CD14-positive monocyte (primary cell): Measurements from ENCODE around the gene WDFY4. TPM values are rescaled to one million over a fixed set of nuclear protein-coding genes. Genes with fewer than 3 reads are reported as not detected.

Experiments used
- DNase-seq, 3 donors: peaks; one replicate each; pipeline ENCODE4 v3.0.0-alpha.2; 2011 to 2022
- H2AFZ ChIP-seq: 2 replicates; pipeline ENCODE4 v1.6.0; 2012; ENCODE audit warnings: mild to moderate bottlenecking, low read depth, low read length, inconsistent platforms; ENCODE audit not compliant: insufficient read depth, poor library complexity, severe bottlenecking
- H3K27ac ChIP-seq, 2 donors: 1 replicate in 1 of 2; 2 replicates in 1 of 2; pipeline ENCODE4 v1.5.1; 2012 to 2013; ENCODE audit warnings: low read length in 2 of 2, control low read depth in 1 of 2, inconsistent platforms in 1 of 2, low read depth in 1 of 2, mild to moderate bottlenecking in 1 of 2
- H3K27me3 ChIP-seq, 2 donors: one replicate each; pipeline versions ENCODE4 v1.6.0 to v1.6.1; 2011 to 2013; ENCODE audit warnings: low read length in 2 of 2; ENCODE audit not compliant: control insufficient read depth in 2 of 2, insufficient read depth in 2 of 2
- H3K36me3 ChIP-seq, 2 donors: replicated peaks in 1 of 2; 1 replicate in 1 of 2; 2 replicates in 1 of 2; pipeline versions ENCODE4 v1.5.1 to v1.6.1; 2012 to 2013; ENCODE audit warnings: low read length in 2 of 2, control low read depth in 1 of 2, inconsistent platforms in 1 of 2, mild to moderate bottlenecking in 1 of 2; ENCODE audit not compliant: insufficient read depth in 2 of 2, control insufficient read depth in 1 of 2
- H3K4me1 ChIP-seq, 2 donors: 1 replicate in 1 of 2; 2 replicates in 1 of 2; pipeline versions ENCODE4 v1.5.1 to v1.6.1; 2012 to 2013; ENCODE audit warnings: low read length in 2 of 2, control low read depth in 1 of 2, inconsistent platforms in 1 of 2, mild to moderate bottlenecking in 1 of 2, moderate library complexity in 1 of 2; ENCODE audit not compliant: insufficient read depth in 2 of 2, control insufficient read depth in 1 of 2
- H3K4me2 ChIP-seq: replicated peaks from 2 replicates; pipeline ENCODE3; 2012; ENCODE audit warnings: low read length, moderate library complexity, mild to moderate bottlenecking; ENCODE audit not compliant: poor library complexity, severe bottlenecking; ENCODE audit errors: extremely low read depth
- H3K4me3 ChIP-seq, 3 experiments: fragments of 200-600 bp in 1 of 3; sonication (generic) in 1 of 3; replicated peaks in 1 of 3; 1 replicate in 2 of 3; 2 replicates in 1 of 3; pipeline ENCODE4 v1.5.1; 2011 to 2013; ENCODE audit warnings: low read length in 3 of 3, mild to moderate bottlenecking in 3 of 3, control low read depth in 2 of 3, low read depth in 2 of 3, inconsistent platforms in 1 of 3, moderate library complexity in 1 of 3
- H3K79me2 ChIP-seq: 2 replicates; pipeline ENCODE4 v1.6.0; 2012; ENCODE audit warnings: mild to moderate bottlenecking, control low read depth, inconsistent platforms, low read length, moderate library complexity; ENCODE audit not compliant: insufficient read depth
- H3K9ac ChIP-seq: 2 replicates; pipeline ENCODE4 v1.6.0; 2017; ENCODE audit warnings: low read length, mild to moderate bottlenecking; ENCODE audit not compliant: insufficient read depth, poor library complexity, severe bottlenecking
- H3K9me3 ChIP-seq, 2 donors: replicated peaks in 1 of 2; 1 replicate in 1 of 2; 2 replicates in 1 of 2; pipeline versions ENCODE4 v1.5.1 to v1.6.1; 2012 to 2013; ENCODE audit warnings: low read length in 2 of 2, control low read depth in 1 of 2; ENCODE audit not compliant: control insufficient read depth in 1 of 2, insufficient read depth in 1 of 2
- H4K20me1 ChIP-seq: 2 replicates; pipeline ENCODE4 v1.6.0; 2012; ENCODE audit warnings: mild to moderate bottlenecking, low read length, control low read depth, moderate library complexity; ENCODE audit not compliant: insufficient read depth
- H3K27ac Mint-ChIP-seq, 7 donors: one replicate each; pipeline ENCODE4 v1.8.0; 2020; ENCODE audit warnings: mild to moderate bottlenecking in 7 of 7, mixed read lengths in 7 of 7, moderate library complexity in 6 of 7, inconsistent platforms in 2 of 7
- H3K27me3 Mint-ChIP-seq, 3 donors: one replicate each; pipeline ENCODE4 v1.8.0; 2021 to 2022; ENCODE audit warnings: low read depth in 3 of 3, mild to moderate bottlenecking in 3 of 3, mixed read lengths in 3 of 3, moderate library complexity in 3 of 3, inconsistent platforms in 1 of 3
- H3K36me3 Mint-ChIP-seq, 2 donors: one replicate each; pipeline ENCODE4 v1.8.0; 2020; ENCODE audit warnings: mixed read lengths in 2 of 2, inconsistent platforms in 1 of 2, mild to moderate bottlenecking in 1 of 2
- H3K4me1 Mint-ChIP-seq: one replicate; pipeline ENCODE4 v1.8.0; 2020; ENCODE audit warnings: mild to moderate bottlenecking, mixed read lengths
- H3K4me3 Mint-ChIP-seq, 2 donors: one replicate each; pipeline ENCODE4 v1.8.0; 2020; ENCODE audit warnings: mild to moderate bottlenecking in 2 of 2, mixed read lengths in 2 of 2, moderate library complexity in 1 of 2
- H3K9me3 Mint-ChIP-seq, 7 donors: one replicate each; pipeline ENCODE4 v1.8.0; 2020 to 2022; ENCODE audit warnings: mixed read lengths in 7 of 7, mild to moderate bottlenecking in 6 of 7, moderate library complexity in 6 of 7, inconsistent platforms in 2 of 7
- WGBS: methylation state at CpG from one replicate; pipeline ENCODE4 v1.1.5; 2013; ENCODE audit warnings: missing lambda C conversion rate; ENCODE audit not compliant: insufficient coverage; 5-methylcytosine and 5-hydroxymethylcytosine counted together
- intact Hi-C, 2 donors: fragments of 100-400 bp; cut with micrococcal nuclease; formaldehyde crosslinking; loops; one replicate each; pipeline versions ENCODE4 v1.15.0 to v1.15.1; 2023
- polyA plus RNA-seq, 3 donors: library from polyadenylated mRNA; depleted of rRNA in 1 of 3; unstranded in 2 of 3; stranded (reverse) in 1 of 3; fragments of 300-500 nt in 2 of 3; fragments of >200 nt in 1 of 3; fragmentation: Illumina TruSeq in 2 of 3; gene quantifications; 1 replicate in 2 of 3; 2 replicates in 1 of 3; pipeline ENCODE4 v1.2.3, GENCODE V29; 2012 to 2021
- TF ChIP-seq, protein P1 (sequence below): fragments of 200-600 bp; IDR thresholded peaks from one replicate; pipeline ENCODE4 v1.8.0; 2022; ENCODE audit warnings: antibody characterized with exemption, mild to moderate bottlenecking

Gene WDFY4
- polyA plus RNA-seq, 3 donors = 7.5 to 36.1 (median 9.8) TPM

DNA sequence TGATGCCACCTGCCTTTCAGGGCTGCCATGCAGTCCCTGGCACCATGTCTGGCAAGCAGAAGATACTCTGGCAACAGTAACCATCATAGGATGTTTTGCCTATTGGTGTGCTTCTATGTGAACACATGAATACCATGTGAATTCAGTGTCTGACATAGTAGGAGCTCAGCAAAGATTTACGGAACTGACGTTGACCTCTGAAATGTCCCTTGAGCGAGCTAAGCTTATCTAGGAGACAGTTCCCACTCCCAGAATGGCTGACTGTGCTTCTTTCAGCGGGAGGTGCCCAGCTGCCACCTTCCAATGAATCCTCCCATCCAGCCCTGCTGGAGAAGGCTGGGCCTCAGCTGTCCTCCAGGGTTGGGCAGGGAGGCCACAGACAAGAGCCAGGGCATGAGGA, 326.2 kb downstream of the WDFY4 start:
- no peaks in the 10 kb centered on the region for H3K79me2 ChIP-seq
- H3K36me3 ChIP-seq = no peaks in the 10 kb centered on the region
- peaks cover 11 to 13% of the 10 kb centered on the region in 2 donors for H3K4me1 ChIP-seq
- no peaks in the 10 kb centered on the region for H3K36me3 Mint-ChIP-seq
- TF ChIP-seq, protein P1, sequence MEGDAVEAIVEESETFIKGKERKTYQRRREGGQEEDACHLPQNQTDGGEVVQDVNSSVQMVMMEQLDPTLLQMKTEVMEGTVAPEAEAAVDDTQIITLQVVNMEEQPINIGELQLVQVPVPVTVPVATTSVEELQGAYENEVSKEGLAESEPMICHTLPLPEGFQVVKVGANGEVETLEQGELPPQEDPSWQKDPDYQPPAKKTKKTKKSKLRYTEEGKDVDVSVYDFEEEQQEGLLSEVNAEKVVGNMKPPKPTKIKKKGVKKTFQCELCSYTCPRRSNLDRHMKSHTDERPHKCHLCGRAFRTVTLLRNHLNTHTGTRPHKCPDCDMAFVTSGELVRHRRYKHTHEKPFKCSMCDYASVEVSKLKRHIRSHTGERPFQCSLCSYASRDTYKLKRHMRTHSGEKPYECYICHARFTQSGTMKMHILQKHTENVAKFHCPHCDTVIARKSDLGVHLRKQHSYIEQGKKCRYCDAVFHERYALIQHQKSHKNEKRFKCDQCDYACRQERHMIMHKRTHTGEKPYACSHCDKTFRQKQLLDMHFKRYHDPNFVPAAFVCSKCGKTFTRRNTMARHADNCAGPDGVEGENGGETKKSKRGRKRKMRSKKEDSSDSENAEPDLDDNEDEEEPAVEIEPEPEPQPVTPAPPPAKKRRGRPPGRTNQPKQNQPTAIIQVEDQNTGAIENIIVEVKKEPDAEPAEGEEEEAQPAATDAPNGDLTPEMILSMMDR = no peak
- intact Hi-C loops = no loop called here
- WGBS = 27% methylated on average over 3 of the region's 4 CpGs
- H3K27me3 Mint-ChIP-seq = peaks cover 0 to 7% (median 0%) of the 10 kb centered on the region in 3 donors
- no peak overlapping the region for H3K4me3 ChIP-seq
- DNase-seq = no peak
- H3K27ac Mint-ChIP-seq = no peak overlapping the region
- no peaks in the 10 kb centered on the region for H4K20me1 ChIP-seq
- H3K4me3 Mint-ChIP-seq = no peak overlapping the region
- no peaks in the 10 kb centered on the region for H3K27me3 ChIP-seq
- H3K9me3 Mint-ChIP-seq = no peaks in the 10 kb centered on the region
- no peak overlapping the region for H2AFZ ChIP-seq
- H3K27ac ChIP-seq = no peak overlapping the region
- H3K9ac ChIP-seq = peak overlapping the region; percentile 8
- peaks cover 20% of the 10 kb centered on the region for H3K4me1 Mint-ChIP-seq
- H3K9me3 ChIP-seq = no peaks in the 10 kb centered on the region
- H3K4me2 ChIP-seq = no peak overlapping the region

DNA sequence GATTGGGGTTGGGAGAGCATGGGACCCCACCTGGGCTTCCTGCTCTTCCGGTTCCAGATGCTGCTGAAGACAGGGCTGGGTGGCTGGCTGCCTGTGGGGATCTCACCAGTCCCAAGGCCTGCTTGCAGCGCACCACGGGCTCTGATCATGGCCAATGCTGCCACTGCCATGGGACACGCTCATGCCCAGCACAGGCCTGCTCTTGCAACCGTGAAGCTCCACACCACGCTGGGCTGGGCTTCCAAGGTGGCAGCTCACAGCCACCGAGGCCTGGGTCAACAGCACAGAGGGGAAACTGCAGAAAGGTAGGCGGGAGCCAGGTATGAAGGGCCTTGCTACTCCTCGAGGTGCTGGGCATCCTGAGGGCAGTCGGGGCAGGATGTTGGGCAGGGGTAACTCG, 327.1 kb downstream of the WDFY4 start:
- Mint-ChIP-seq H3K36me3 (no peaks in the 10 kb centered on the region), H3K4me1 (peaks cover 20% of the 10 kb centered on the region), H3K9me3 (no peaks in the 10 kb centered on the region), H3K27ac (no peak overlapping the region), H3K4me3 (no peak overlapping the region), H3K27me3 (peaks cover 0 to 7% (median 0%) of the 10 kb centered on the region in 3 donors)
- no peaks in the 10 kb centered on the region for H3K79me2 ChIP-seq
- no peak for DNase-seq
- no peak overlapping the region for H3K4me2 ChIP-seq
- no peaks in the 10 kb centered on the region for H4K20me1 ChIP-seq
- no peak overlapping the region for H3K9ac ChIP-seq
- no peak overlapping the region for H3K4me3 ChIP-seq
- no peak overlapping the region for H2AFZ ChIP-seq
- no peak overlapping the region for H3K27ac ChIP-seq
- 91% methylated on average over 11 of the region's 11 CpGs for WGBS
- intact Hi-C loops = no loop called here
- H3K27me3 ChIP-seq = no peaks in the 10 kb centered on the region
- H3K36me3 ChIP-seq = no peaks in the 10 kb centered on the region
- TF ChIP-seq, protein P1 = no peak
- H3K4me1 ChIP-seq = peaks cover 11 to 13% of the 10 kb centered on the region in 2 donors
- H3K9me3 ChIP-seq = no peaks in the 10 kb centered on the region
